HEK293 (cell line): ENCODE measurements around the gene CSNK1G2.

Experiments used
- CTCF ChIA-PET: fragments of 350-600 bp; formaldehyde crosslinking; extraction: SDS; loops from one replicate; lab custom pipeline; 2021; ENCODE audit warnings: antibody characterized with exemption; lab: Yijun Ruan, JAX
- POLR2A ChIA-PET: fragments of 300-600 bp; formaldehyde crosslinking; extraction: SDS; loops from one replicate; lab custom pipeline; 2020; ENCODE audit warnings: antibody characterized with exemption, inconsistent platforms; lab: Yijun Ruan, JAX
- H3K27ac ChIP-seq: fragments of 200-500 bp; sonication (Bioruptor generic); 2 replicates; pipeline ENCODE4 v1.5.1; 2014; ENCODE audit warnings: low read depth, low read length, control low read depth, inconsistent platforms; ENCODE audit errors: extremely low read depth
- H3K36me3 ChIP-seq, 2 experiments: fragments of 200-500 bp in 1 of 2; sonication (Bioruptor generic) in 1 of 2; 1 replicate in 1 of 2; 2 replicates in 1 of 2; pipeline ENCODE4 v1.5.1; 2014 to 2017; ENCODE audit warnings: inconsistent platforms in 2 of 2, low read length in 2 of 2; ENCODE audit not compliant: control insufficient read depth in 2 of 2, insufficient read depth in 1 of 2
- H3K4me1 ChIP-seq: fragments of 200-500 bp; sonication (Bioruptor generic); 2 replicates; pipeline ENCODE4 v1.5.1; 2014; ENCODE audit warnings: mild to moderate bottlenecking, low read length, inconsistent platforms; ENCODE audit not compliant: control insufficient read depth, insufficient read depth
- H3K4me3 ChIP-seq: 2 replicates; pipeline ENCODE4 v1.5.1; 2011; ENCODE audit warnings: low read depth, mild to moderate bottlenecking, control low read depth, low read length, moderate library complexity
- H3K9me3 ChIP-seq: fragments of 200-500 bp; sonication (Bioruptor generic); 2 replicates; pipeline ENCODE4 v1.5.1; 2014; ENCODE audit warnings: low read depth, low read length, inconsistent platforms; ENCODE audit not compliant: control insufficient read depth, insufficient read depth
- BCL11A ChIP-seq: fragments of 450-650 bp; formaldehyde crosslinking; IDR thresholded peaks from 2 replicates; pipeline ENCODE4 v1.5.1; 2016; ENCODE audit warnings: low read depth, missing biosample characterization, missing genetic modification characterization
- HIC1 ChIP-seq: fragments of 450-650 bp; formaldehyde crosslinking; IDR thresholded peaks from 2 replicates; pipeline ENCODE4 v1.5.1; 2016; ENCODE audit warnings: missing biosample characterization, missing genetic modification characterization
- HOXD13 ChIP-seq: sonication (generic); formaldehyde crosslinking; IDR thresholded peaks from 2 replicates; pipeline ENCODE4 v1.8.0; 2022; ENCODE audit warnings: missing genetic modification reagents, borderline replicate concordance
- KLF16 ChIP-seq: fragments of 450-650 bp; formaldehyde crosslinking; IDR thresholded peaks from 2 replicates; pipeline ENCODE4 v1.5.1; 2017; ENCODE audit warnings: missing biosample characterization, missing genetic modification characterization
- OSR2 ChIP-seq: fragments of 450-650 bp; formaldehyde crosslinking; IDR thresholded peaks from 2 replicates; pipeline ENCODE4 v1.5.1; 2016; ENCODE audit warnings: missing biosample characterization, missing genetic modification characterization
- REPIN1 ChIP-seq: fragments of 450-650 bp; formaldehyde crosslinking; IDR thresholded peaks from 2 replicates; pipeline ENCODE4 v1.5.1; 2017; ENCODE audit warnings: missing biosample characterization, missing genetic modification characterization, low read depth
- ZBTB21 ChIP-seq: fragments of 450-650 bp; formaldehyde crosslinking; IDR thresholded peaks from 2 replicates; pipeline ENCODE4 v1.5.1; 2017; ENCODE audit warnings: missing biosample characterization, missing genetic modification characterization
- ZBTB44 ChIP-seq: fragments of 450-650 bp; IDR thresholded peaks from 2 replicates; pipeline ENCODE4 v1.5.1; 2018; ENCODE audit warnings: missing biosample characterization, mild to moderate bottlenecking, missing genetic modification characterization
- ZBTB8A ChIP-seq: fragments of 450-650 bp; formaldehyde crosslinking; IDR thresholded peaks from 2 replicates; pipeline ENCODE4 v1.5.1; 2016; ENCODE audit warnings: missing biosample characterization, missing genetic modification characterization
- ZIC2 ChIP-seq: fragments of 450-650 bp; formaldehyde crosslinking; IDR thresholded peaks from 2 replicates; pipeline ENCODE4 v1.5.1; 2016; ENCODE audit warnings: missing biosample characterization, missing genetic modification characterization
- ZNF366 ChIP-seq: fragments of 450-650 bp; formaldehyde crosslinking; conservative IDR thresholded peaks from 2 replicates; pipeline ENCODE4 v1.5.1; 2016; ENCODE audit warnings: missing biosample characterization, missing genetic modification characterization
- ZNF514 ChIP-seq: fragments of 450-650 bp; formaldehyde crosslinking; IDR thresholded peaks from 2 replicates; pipeline ENCODE4 v1.5.1; 2016; ENCODE audit warnings: missing biosample characterization, missing genetic modification characterization
- ZNF600 ChIP-seq: fragments of 450-650 bp; formaldehyde crosslinking; IDR thresholded peaks from 2 replicates; pipeline ENCODE4 v1.5.1; 2016; ENCODE audit warnings: missing biosample characterization, missing genetic modification characterization
- ZNF664 ChIP-seq: fragments of 450-650 bp; formaldehyde crosslinking; IDR thresholded peaks from 2 replicates; pipeline ENCODE4 v1.5.1; 2016; ENCODE audit warnings: missing biosample characterization, missing genetic modification characterization
- ZNF692 ChIP-seq: fragments of 450-650 bp; formaldehyde crosslinking; IDR thresholded peaks from 2 replicates; pipeline ENCODE4 v1.5.1; 2016; ENCODE audit warnings: missing biosample characterization, missing genetic modification characterization
- ZNF830 ChIP-seq: fragments of 450-650 bp; IDR thresholded peaks from 2 replicates; pipeline ENCODE4 v1.5.0; 2018; ENCODE audit warnings: missing biosample characterization, missing genetic modification characterization, low read depth, mild to moderate bottlenecking, moderate library complexity
- ZSCAN16 ChIP-seq: fragments of 450-650 bp; formaldehyde crosslinking; IDR thresholded peaks from 2 replicates; pipeline ENCODE4 v1.5.1; 2016; ENCODE audit warnings: missing biosample characterization, missing genetic modification characterization
- TF ChIP-seq, protein P1 (sequence below): fragments of 450-650 bp; formaldehyde crosslinking; IDR thresholded peaks from 2 replicates; pipeline ENCODE4 v1.5.1; 2016; ENCODE audit warnings: missing biosample characterization, missing genetic modification characterization
- TF ChIP-seq, protein P2 (sequence below): fragments of 450-650 bp; formaldehyde crosslinking; IDR thresholded peaks from 2 replicates; pipeline ENCODE4 v1.5.1; 2016; ENCODE audit warnings: missing biosample characterization, missing genetic modification characterization, borderline replicate concordance

The CSNK1G2 gene

DNA sequence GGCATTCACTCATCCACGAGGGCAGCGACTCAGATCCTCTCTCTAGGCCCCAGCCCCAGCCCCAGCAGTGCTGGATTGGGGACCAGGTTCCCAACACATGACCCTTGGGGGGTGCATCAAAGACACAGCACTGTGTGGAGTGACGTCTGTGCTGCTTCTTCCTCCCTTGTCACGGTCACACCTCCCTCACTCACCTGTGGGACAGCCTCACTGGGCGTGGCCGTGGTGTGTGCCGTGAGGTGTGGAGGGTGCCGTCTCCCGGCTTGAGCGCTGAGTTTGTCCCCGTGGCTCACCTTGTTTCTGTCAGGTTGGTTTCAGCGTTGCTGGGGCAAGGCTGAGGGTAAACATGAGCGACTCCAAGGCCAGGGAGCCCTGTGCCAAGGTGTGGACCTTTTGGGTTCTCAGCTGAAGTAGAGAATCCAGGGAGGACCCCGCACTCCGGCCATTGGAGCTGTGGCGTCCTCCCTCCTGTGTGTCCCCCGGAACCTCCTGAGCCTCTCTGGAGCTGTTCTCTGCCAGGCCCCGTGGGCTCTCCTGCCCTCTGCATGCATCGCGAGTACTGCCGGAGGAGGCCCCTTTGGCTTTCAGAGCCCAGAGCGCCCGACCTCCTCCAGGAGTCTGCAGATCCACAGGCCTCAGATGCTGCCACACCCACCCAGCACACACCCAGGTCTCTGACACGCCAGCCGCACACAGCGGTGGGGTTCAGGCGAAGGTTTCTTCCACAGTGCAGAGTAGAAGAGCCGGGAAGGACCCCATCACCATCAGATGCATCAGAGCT lies 33.6 kb downstream of the CSNK1G2 start:
- peaks cover 3 to 56% of the 10 kb centered on the region in 2 experiments; a peak in 2 of 3 replicates for H3K36me3 ChIP-seq
- TF ChIP-seq, protein P1, sequence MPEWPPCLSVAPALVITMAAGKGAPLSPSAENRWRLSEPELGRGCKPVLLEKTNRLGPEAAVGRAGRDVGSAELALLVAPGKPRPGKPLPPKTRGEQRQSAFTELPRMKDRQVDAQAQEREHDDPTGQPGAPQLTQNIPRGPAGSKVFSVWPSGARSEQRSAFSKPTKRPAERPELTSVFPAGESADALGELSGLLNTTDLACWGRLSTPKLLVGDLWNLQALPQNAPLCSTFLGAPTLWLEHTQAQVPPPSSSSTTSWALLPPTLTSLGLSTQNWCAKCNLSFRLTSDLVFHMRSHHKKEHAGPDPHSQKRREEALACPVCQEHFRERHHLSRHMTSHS, result no peak
- TF ChIP-seq ZBTB8A (tag by site-specific recombination), result no peak
- no peak for TF ChIP-seq ZBTB21 (tag by site-specific recombination)
- TF ChIP-seq REPIN1, result no peak
- TF ChIP-seq ZNF830 (tag by site-specific recombination), result no peak
- TF ChIP-seq BCL11A (tag by site-specific recombination), result no peak
- TF ChIP-seq ZNF514 (tag by site-specific recombination), result no peak
- TF ChIP-seq HOXD13 (CRISPR knock-in tag), result no peak
- TF ChIP-seq OSR2 (tag by site-specific recombination), result no peak
- TF ChIP-seq ZBTB44 (tag by site-specific recombination), result no peak
- no peak for TF ChIP-seq ZNF366 (tag by site-specific recombination)
- TF ChIP-seq ZSCAN16 (tag by site-specific recombination), result no peak
- no peak for TF ChIP-seq KLF16 (tag by site-specific recombination)
- no peak for TF ChIP-seq ZNF692 (tag by site-specific recombination)
- H3K9me3 ChIP-seq, result no peaks in the 10 kb centered on the region
- no peaks in the 10 kb centered on the region for H3K4me1 ChIP-seq
- no peak overlapping the region for H3K27ac ChIP-seq
- POLR2A ChIA-PET, result interaction anchor here (0.5 kb wide), 1 partner anchor 28 kb away, joined by 4 read pairs; no protein-coding TSS in a partner anchor
- CTCF ChIA-PET, result interaction anchor here (1.2 kb wide), 1 partner anchor 28 kb away, joined by 3 read pairs; no protein-coding TSS in a partner anchor
- no peak overlapping the region for H3K4me3 ChIP-seq

DNA sequence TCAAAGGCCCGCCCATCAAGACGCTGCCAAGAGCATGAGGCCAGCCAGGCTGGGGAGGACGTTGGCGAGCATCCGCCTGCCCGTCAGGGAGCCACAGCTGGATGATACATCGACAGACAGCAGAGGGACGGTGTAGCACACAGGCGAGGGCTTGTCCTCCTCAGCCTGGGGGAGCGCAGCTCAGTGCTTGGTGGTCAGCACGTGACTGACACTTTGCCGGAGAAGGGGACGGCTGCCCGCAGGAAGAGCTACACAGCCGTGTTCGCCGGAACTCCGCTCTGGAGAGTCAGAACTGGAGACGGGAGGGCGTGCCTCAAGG lies 34.1 kb downstream of the CSNK1G2 start:
- ChIA-PET POLR2A (interaction anchor here (0.5 kb wide), 1 partner anchor 27 kb away, joined by 4 read pairs; no protein-coding TSS in a partner anchor), CTCF (interaction anchor here (0.6 to 0.8 kb wide), 2 partner anchors 29 to 32 kb away, joined by 3 read pairs; no protein-coding TSS in a partner anchor)
- Histone ChIP-seq H3K36me3 (peaks cover 3 to 56% of the 10 kb centered on the region in 2 experiments; a peak in 2 of 3 replicates), H3K4me1 (no peaks in the 10 kb centered on the region), H3K4me3 (no peak overlapping the region), H3K9me3 (no peaks in the 10 kb centered on the region), H3K27ac (no peak overlapping the region)
- 0 out of 2 replicates have a peak, but pooled peaks have one; percentile 26 for TF ChIP-seq ZNF600 (tag by site-specific recombination)
- TF ChIP-seq ZNF664 (tag by site-specific recombination), result no peak

DNA sequence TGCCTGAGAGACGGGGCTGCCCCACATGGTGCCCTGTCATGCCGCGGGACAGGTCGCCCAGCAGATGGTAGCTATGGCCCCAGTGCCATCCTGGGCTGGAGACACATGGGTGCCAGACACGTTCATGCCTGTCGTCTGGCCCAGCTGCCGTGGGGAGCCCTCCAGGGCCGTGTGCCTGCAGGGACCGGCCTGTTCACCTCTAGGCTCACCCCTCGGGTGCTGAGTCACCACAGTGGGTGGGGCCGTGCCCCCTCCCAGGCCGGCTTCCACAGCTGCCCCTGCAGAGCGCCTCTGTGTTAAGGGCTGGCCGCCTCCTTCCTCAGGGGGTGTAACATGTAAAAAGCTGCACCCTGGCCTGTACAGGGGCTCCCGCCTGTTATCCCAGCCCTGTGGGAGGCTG lies 36.1 kb downstream of the CSNK1G2 start:
- H3K36me3 ChIP-seq, result peaks cover 5 to 58% of the 10 kb centered on the region in 2 experiments; a peak in 2 of 3 replicates
- CTCF ChIA-PET, result interaction anchor here (0.6 kb wide), 1 partner anchor 93 kb away, joined by 3 read pairs; no protein-coding TSS in a partner anchor
- TF ChIP-seq, protein P2, sequence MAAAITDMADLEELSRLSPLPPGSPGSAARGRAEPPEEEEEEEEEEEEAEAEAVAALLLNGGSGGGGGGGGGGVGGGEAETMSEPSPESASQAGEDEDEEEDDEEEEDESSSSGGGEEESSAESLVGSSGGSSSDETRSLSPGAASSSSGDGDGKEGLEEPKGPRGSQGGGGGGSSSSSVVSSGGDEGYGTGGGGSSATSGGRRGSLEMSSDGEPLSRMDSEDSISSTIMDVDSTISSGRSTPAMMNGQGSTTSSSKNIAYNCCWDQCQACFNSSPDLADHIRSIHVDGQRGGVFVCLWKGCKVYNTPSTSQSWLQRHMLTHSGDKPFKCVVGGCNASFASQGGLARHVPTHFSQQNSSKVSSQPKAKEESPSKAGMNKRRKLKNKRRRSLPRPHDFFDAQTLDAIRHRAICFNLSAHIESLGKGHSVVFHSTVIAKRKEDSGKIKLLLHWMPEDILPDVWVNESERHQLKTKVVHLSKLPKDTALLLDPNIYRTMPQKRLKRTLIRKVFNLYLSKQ, result no peak
- TF ChIP-seq HIC1 (tag by site-specific recombination), result peak; percentile 23; the same call in 1 of the 2 replicates
- peak; percentile 82 for TF ChIP-seq ZIC2 (tag by site-specific recombination)
- POLR2A ChIA-PET, result interaction anchor here (0.6 kb wide), 1 partner anchor 169 kb away, joined by 4 read pairs; no protein-coding TSS in a partner anchor
- H3K4me3 ChIP-seq, result no peak overlapping the region
- H3K4me1 ChIP-seq, result no peaks in the 10 kb centered on the region
- H3K9me3 ChIP-seq, result no peaks in the 10 kb centered on the region
- no peak overlapping the region for H3K27ac ChIP-seq
